Left ventricle myocardium superior (tissue), 1 donor: ENCODE results near the gene HMGB1. TPM values are rescaled to one million over a fixed set of nuclear protein-coding genes. Genes with fewer than 3 reads are reported as not detected.
"Not testable (repeated sequence)": the region's sequence is repeated elsewhere in the genome, so short reads cannot be mapped to it uniquely, and the experiment has no call there.

Experiments
- ATAC-seq: fragments of 200-7000 bp; cut with Tn5 transposase; one replicate; pipeline ENCODE4 v1.9.1; 2020; ENCODE audit warnings: mild to moderate bottlenecking, moderate library complexity
- DNase-seq: peaks from one replicate; pipeline ENCODE4 v3.0.0-alpha.2; 2020
- intact Hi-C: fragments of 100-400 bp; cut with micrococcal nuclease; formaldehyde crosslinking; loops from one replicate; pipeline ENCODE4 v1.11.0; 2022
- total RNA-seq: library from RNA; stranded (reverse); fragmentation: NEBNext Ultra II Directional; extraction: Animal tissue kit (Norgen Biotek cat#: 25700); gene quantifications from one replicate; pipeline ENCODE4 v1.2.1, GENCODE V29; 2021
- donor health status: DM: no; HTN: yes; CAD: no; lungs with severe emphysema.

The HMGB1 gene
- total RNA-seq, 1 donor from 2014 or later, result 180 TPM

DNA sequence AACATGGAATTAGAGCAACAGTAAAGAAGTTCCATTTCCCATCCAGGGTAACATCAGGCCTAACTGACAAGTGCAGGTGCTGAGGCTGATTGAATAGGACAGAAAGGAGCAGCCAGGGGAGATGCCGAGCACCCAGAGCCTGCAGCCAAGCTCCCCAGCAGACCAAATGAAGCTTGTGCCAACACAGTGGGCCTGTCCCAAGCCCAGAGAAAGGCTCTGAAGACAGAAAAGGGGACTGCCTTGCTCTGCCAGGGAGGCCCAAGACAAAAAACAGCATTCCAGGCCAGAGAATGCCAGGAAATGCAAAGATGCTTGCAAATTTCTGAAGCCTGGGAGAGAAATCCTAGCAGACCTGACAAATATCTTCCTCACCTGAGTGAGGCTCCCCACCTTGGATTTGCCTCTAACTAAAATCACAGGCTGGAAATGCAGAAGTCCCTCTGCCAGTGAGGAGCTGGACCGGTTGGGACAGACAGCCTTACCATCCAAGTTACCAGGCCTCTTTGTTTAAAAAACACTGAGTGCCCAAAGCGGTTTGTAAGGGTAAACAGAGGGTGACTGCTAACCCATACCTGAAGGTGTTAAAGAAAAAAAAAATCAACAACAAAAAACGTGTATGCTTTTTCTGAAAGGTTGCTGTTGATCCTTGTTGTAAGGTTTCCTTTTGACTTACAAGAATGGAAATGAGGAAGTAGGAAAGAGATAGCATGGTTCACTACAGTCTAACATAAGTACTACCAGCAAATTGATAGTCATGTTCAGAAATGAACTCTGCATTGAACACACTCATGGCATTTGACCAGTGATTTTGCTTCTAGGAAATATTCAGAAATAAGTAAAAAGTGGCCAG is 11.8 kb upstream of the HMGB1 start:
- ATAC-seq (no peak), DNase-seq (no peak)
- intact Hi-C loops, result no loop called here

DNA sequence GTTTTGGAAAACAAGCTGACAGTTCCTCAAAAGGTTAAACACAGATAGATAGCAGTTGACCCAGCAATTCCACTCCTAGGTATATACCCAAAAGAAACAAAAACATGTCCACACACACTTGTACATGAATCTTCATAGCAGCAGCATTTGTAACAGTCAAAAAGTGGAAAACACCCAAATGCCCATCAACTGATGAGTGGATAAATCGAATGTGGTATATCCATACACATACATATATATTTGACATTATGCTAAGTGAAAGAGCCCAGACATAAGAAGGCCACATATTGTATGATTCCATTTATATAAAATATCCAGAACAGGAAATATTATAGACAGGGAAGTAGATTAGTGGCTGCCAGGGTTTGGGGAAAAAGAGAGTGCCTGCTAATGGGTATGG is 7.9 kb upstream of the HMGB1 start:
- DNase-seq, result no peak
- intact Hi-C loops, result no loop called here
- ATAC-seq, result no peak

DNA sequence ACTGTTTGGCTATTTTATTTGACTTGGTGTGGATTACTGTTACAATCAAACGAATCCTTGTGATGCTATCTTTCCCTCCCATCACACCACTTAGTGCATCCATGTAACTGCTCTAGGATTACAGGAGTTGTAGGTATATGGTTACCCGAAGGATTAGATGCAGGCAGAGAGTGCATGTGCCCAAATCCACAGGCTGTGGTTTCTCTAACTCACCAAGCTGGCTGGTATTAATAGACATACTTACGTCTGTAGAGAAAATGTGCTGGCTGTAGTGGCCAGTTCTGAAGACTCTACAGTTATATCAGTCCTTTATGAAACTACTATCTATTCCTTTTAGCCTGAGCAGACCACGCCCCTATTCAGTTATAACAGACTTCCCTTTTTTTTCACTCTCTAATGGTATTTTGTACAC is 1.1 kb upstream of the HMGB1 start:
- intact Hi-C loops, result loop anchor here (2.0 to 10.0 kb wide), 2 partner anchors 62 to 152 kb away; no protein-coding TSS in a partner anchor
- DNase-seq (no peak), ATAC-seq (no peak)

DNA sequence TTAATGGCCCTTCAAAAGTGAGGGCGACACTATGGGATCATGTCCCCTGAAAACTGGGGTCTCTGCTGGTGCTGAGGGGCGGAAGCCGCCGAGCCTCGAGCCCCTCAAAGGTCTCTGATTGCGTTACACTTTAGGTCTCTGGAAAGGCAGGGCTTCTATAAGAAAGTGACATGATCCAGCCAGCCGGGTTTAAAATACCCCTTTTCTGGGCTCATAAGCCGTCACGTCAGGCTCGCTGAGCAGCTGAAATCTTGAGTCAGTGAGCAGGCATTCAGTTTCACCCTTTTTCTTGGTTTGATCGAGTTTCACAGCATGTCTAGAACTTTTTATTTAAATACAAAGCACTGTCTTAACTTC is 600 bp upstream of the HMGB1 start:
- no peak for ATAC-seq
- no peak for DNase-seq
- intact Hi-C loops, result loop anchor here (2.0 to 10.0 kb wide), 2 partner anchors 62 to 152 kb away; no protein-coding TSS in a partner anchor

GRCh38 chr13:30465343-30465592 is 468 bp downstream of the HMGB1 start:
- ATAC-seq, result no peak
- intact Hi-C loops, result loop anchor here (10.0 kb wide), 1 partner anchor 60 kb away; no protein-coding TSS in a partner anchor

DNA sequence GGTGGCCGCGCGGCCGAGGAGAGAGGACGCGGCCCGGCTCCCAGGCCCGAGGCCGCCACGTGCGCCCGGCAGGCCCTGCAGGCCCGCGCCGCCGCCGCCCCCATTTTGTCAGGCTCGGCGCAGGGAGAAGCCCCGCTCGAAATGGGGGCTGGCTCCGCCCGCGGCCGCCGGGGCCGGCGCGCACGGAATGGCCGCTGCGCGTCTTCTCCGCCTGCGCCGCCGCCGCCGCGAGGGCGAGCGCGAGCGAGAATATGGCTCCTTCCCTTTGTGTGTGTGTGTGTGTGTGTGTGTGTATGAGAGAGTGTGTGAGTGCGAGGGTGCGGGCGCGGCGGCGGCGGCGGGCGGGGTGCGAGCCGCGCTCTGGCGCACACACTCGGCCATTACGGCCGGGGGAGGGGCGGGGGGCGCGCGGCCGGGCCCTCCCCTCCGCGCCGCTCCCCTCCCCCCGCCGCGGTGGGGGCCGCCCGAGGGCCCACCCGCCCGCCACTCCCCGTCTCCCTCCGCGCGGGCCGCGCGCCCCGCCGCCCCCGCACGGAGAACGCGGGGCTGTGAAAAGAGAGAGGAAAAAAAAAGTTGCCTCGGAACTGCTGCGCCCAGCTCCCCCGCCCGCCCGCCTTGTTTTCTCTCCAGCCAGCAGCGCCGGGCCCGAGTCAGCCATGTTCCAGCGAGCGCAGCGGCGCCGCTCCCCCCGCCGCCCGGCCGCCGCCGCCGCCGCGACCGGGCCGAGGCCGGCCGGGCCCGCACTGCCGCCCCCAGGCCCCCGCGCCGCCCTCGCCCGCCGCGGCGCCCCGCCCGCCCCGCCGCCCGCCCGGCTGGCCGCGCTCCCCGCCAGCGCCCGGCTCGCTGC is 1.0 kb downstream of the HMGB1 start:
- ATAC-seq, result peak; percentile 71
- intact Hi-C loops, result loop anchor here (10.0 kb wide), 1 partner anchor 60 kb away; no protein-coding TSS in a partner anchor

More at GRCh38 chr13:30465343-30465592, 468 bp downstream of the HMGB1 start:
- no peak for DNase-seq

DNA sequence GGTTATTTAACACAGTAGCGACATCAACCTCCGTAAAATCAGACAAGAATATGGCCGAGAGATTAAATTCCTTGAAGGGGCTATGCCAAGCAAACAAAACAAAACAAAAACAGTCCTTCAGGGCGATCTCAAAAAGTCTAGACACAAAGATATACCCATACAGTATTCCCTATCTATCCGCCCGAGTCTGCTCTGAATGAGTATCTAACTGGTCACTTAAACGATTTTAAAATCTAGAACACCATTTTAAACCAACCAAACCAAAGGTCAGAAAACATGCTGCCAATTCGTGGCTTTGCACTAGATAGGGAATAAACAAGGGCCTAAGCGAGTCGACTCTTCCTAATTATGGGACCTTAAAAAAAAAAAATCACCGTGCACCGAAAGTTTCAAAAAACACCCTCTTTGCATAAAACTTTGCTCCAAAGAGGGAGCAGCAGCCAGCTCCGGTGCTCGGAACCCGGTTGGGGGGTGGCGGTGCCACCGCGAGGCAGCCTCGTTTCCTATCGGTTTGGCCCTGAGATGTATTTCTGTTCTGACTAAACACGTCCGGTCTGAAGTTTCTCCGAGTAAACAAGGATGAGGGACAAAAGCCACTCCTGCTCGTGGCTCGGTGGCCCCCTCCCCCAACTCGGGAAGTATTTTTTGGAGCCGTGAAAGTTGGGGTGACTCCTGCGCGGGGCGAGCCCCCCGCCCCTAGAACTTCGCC is 1.8 kb downstream of the HMGB1 start:
- DNase-seq (peak; percentile 69), ATAC-seq (peak; percentile 9)
- intact Hi-C loops, result loop anchor here (10.0 kb wide), 1 partner anchor 59 kb away; no protein-coding TSS in a partner anchor

More for the DNA sequence above, 1.0 kb downstream of the HMGB1 start:
- peak; percentile 88 for DNase-seq

- ATAC-seq, DNase-seq: not testable (repeated sequence)
- intact Hi-C loops, result loop anchor here (10.0 kb wide), 1 partner anchor 57 kb away; no protein-coding TSS in a partner anchor
Observed at GRCh38 chr13:30461279-30462066, 4.3 kb downstream of the HMGB1 start.

DNA sequence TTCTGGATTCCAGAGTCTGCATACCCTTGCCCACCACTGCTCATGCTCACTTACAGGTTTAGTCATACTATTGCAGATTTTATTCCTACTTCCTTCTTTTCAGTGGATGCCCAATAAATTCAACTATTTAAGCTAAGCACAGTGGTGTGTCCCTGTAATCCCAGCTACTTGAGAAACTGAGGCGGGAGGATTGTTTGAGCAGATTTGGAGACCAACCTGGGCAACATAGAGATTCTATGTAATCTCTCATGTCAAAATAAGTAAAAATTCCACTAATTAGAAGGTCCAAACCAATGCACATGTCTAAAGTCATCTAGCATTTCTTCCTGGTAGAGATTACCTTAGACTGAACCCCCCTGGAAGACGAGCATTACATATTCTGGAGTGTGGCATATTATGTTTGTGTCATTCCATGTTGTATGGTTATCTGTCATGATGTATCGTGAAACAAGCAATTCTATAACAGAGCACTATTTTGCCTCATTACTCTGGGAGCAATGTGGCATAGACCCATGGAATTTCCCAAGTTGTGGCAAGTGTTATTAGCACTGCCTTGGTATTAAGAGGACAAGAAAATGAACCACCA is 8.3 kb downstream of the HMGB1 start:
- DNase-seq (no peak), ATAC-seq (no peak)
- intact Hi-C loops, result loop anchor here (10.0 kb wide), 1 partner anchor 203 kb away; no protein-coding TSS in a partner anchor

DNA sequence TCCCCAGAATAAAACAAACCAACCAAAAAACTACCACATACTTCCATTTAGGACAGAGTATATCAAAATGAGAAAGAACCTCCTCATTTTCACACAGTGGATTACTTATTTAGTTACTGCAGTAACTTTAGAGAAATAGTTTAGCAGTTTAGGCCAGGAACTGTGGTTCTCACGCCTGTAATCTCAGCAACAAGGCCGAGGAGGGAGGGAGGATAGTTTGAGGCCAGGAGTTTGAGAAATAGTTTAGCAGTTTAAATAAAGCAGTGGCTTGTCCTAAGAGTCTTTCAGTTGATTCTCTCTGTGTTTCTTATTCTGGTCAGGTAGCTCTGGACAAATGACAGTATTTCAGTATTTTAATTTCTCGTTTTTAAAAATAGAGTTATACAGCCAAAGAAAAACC is 9.4 kb downstream of the HMGB1 start:
- ATAC-seq, result no peak
- DNase-seq, result no peak
- intact Hi-C loops, result loop anchor here (10.0 kb wide), 1 partner anchor 201 kb away; no protein-coding TSS in a partner anchor

DNA sequence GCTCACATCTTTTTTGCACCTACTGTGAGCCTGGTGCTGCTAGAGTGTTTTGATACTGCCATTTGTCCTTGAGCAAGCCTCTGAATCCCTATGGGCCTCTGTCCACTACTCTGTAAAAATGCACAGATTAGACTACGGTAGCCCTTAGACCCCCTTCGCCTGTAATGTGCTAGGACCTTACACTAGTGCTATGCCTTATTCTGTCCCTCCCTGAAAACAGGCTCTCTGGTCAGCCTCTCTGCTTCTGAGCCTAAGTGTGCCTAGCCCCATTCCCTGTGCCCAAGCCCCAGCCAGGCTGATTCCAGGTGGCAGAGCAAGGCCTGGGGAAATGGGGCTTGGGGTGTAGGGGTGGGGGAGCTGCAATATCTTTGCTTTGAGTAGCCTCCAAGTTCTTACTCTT is 10.7 kb downstream of the HMGB1 start:
- DNase-seq, result no peak
- intact Hi-C loops, result loop anchor here (10.0 kb wide), 1 partner anchor 200 kb away; no protein-coding TSS in a partner anchor
- ATAC-seq, result no peak

GRCh38 chr13:30453727-30454126 is 12.0 kb downstream of the HMGB1 start:
- ATAC-seq (no peak), DNase-seq (no peak)
- intact Hi-C loops, result loop anchor here (10.0 kb wide), 1 partner anchor 199 kb away; no protein-coding TSS in a partner anchor

DNA sequence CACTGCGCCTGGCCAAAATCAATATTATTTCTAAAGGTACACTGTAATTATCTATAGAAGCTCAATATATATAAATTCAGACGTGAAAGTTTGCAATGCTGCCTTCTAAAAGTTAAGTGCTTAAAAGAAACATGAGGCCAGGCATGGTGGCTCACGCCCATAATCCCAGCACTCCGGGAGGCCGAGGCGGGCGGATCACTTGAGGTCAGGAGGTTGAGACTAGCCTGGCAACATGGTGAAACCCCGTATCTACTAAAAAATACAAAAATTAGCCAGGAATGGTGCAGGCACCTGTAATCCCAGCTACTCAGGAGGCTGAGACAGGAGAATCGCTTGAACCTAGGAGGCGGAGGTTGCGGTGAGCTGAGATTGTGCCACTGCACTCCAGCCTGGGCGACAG is 14.3 kb downstream of the HMGB1 start:
- intact Hi-C loops, result loop anchor here (10.0 kb wide), 1 partner anchor 197 kb away; no protein-coding TSS in a partner anchor
- DNase-seq, ATAC-seq: not testable (repeated sequence)

DNA sequence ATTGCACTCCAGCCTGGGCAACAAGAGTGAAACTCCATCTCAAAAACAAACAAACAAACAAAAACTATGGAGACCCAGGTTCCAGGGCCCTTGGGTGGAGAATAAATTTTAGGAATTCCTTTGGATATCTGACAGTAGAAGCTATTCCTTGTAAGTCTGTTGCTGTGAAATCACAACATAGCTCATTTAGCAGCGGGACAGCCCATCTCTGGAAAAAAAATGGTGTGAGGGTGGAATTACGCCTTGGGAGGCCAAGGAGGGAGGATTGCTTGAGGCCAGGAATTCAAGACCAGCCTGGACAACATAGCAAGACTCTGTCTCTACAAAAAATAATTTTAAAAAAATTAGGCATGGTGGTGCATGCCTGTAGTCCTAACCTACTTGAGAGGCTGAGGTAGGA is 15.7 kb downstream of the HMGB1 start:
- no peak for DNase-seq
- no peak for ATAC-seq
- intact Hi-C loops, result loop anchor here (10.0 kb wide), 1 partner anchor 195 kb away; no protein-coding TSS in a partner anchor

GRCh38 chr13:30448441-30448840 is 17.3 kb downstream of the HMGB1 start:
- intact Hi-C loops, result no loop called here
- ATAC-seq, result no peak
- DNase-seq, result no peak

GRCh38 chr13:30446126-30446500 is 19.6 kb downstream of the HMGB1 start:
- no peak for DNase-seq
- intact Hi-C loops, result no loop called here
- no peak for ATAC-seq

- intact Hi-C loops, result no loop called here
- ATAC-seq, result no peak
- no peak for DNase-seq
Observed at GRCh38 chr13:30443957-30444404, 21.8 kb downstream of the HMGB1 start.

DNA sequence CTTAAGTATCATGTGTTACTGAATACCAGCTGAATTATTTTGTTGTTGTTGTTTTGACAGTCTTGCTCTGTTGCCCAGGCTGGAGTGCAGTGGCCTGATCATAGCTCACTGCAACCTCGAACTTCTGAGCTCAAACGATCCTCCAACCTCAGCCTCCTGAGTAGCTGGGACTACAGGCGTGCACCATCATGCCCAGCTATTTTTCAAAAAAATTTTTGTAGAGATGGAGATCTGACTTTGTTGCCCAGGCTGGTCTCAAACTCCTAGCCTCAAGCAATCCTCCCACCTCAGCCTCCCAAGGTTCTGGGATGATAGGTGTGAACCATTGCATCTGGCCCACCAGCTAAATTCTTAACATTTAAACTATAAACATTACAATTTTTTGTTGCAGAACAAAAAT is 22.2 kb downstream of the HMGB1 start:
- ATAC-seq, DNase-seq, intact Hi-C loops: not testable (repeated sequence)
